Measurements from ENCODE around the gene RASGRF1.

- no peak for TF ChIP-seq POLR2A (IDR thresholded peaks at IDR 0.05; ENCODE audit: low read length)
- TF ChIP-seq GATA1 (IDR thresholded peaks at IDR 0.05; ENCODE audit: low read depth, low read length): no peak
Observed at GRCh38 chr15:79105141-79105540, 14.6 kb upstream of the RASGRF1 start.

Data from erythroblast (primary cell).